Smooth muscle cell (in vitro differentiated cells): Measurements from ENCODE around the gene CAMK1D. TPM values are rescaled to one million over a fixed set of nuclear protein-coding genes. Genes with fewer than 3 reads are reported as not detected.
"Not testable (repeated sequence)": the region's sequence is repeated elsewhere in the genome, so short reads cannot be mapped to it uniquely, and the experiment has no call there.

Experiments used
- DNase-seq: peaks from one replicate; lab custom pipeline; 2025; ENCODE audit not compliant: unreplicated experiment; lab: John Stamatoyannopoulos, UW
- H2AFZ ChIP-seq: fragments of 200-600 bp; sonication (generic); 2 replicates; pipeline ENCODE4 v1.6.0; 2016; ENCODE audit warnings: antibody characterized with exemption, low read depth, mild to moderate bottlenecking
- H3F3A ChIP-seq: fragments of 200-600 bp; sonication (generic); 2 replicates; pipeline ENCODE4 v1.6.0; 2017; ENCODE audit warnings: antibody characterized with exemption, low read depth
- H3K27ac ChIP-seq: fragments of 200-600 bp; sonication (generic); 2 replicates; pipeline ENCODE4 v1.5.1; 2016; ENCODE audit warnings: low read depth, mild to moderate bottlenecking
- H3K27me3 ChIP-seq: fragments of 200-600 bp; sonication (generic); 2 replicates; pipeline ENCODE4 v1.6.1; 2016; ENCODE audit warnings: low read depth, mild to moderate bottlenecking
- H3K36me3 ChIP-seq: fragments of 200-600 bp; sonication (generic); 2 replicates; pipeline ENCODE4 v1.5.1; 2016; ENCODE audit warnings: low read depth
- H3K4me1 ChIP-seq: fragments of 200-600 bp; sonication (generic); 2 replicates; pipeline ENCODE4 v1.5.1; 2016; ENCODE audit warnings: low read depth
- H3K4me2 ChIP-seq: fragments of 200-600 bp; sonication (generic); 2 replicates; pipeline ENCODE4 v1.6.0; 2016; ENCODE audit warnings: mild to moderate bottlenecking
- H3K4me3 ChIP-seq: fragments of 200-600 bp; sonication (generic); 2 replicates; pipeline ENCODE4 v1.5.1; 2016; ENCODE audit warnings: mild to moderate bottlenecking
- H3K79me2 ChIP-seq: fragments of 200-600 bp; sonication (generic); 2 replicates; pipeline ENCODE4 v1.6.0; 2016; ENCODE audit warnings: low read depth, mild to moderate bottlenecking
- H3K9ac ChIP-seq: fragments of 200-600 bp; sonication (generic); 2 replicates; pipeline ENCODE4 v1.6.0; 2016; ENCODE audit warnings: low read depth
- H3K9me3 ChIP-seq: fragments of 200-600 bp; sonication (generic); replicated peaks from 2 replicates; pipeline ENCODE4 v1.5.1; 2016; ENCODE audit warnings: low read depth
- H4K20me1 ChIP-seq: fragments of 200-600 bp; sonication (generic); 2 replicates; pipeline ENCODE4 v1.6.0; 2016; ENCODE audit warnings: low read depth
- CTCF ChIP-seq: fragments of 200-600 bp; sonication (generic); IDR thresholded peaks from 2 replicates; pipeline ENCODE4 v1.5.1; 2017; ENCODE audit warnings: borderline replicate concordance, mild to moderate bottlenecking, antibody characterized with exemption; ENCODE audit not compliant: insufficient read depth, poor library complexity, severe bottlenecking
- WGBS: methylation state at CpG from one replicate; pipeline ENCODE4 v1.1.7; 2016; ENCODE audit warnings: low lambda C conversion rate; 5-methylcytosine and 5-hydroxymethylcytosine counted together
- polyA plus RNA-seq: library from polyadenylated mRNA; unstranded; fragments of >200 nt; fragmentation: Nextera tagmentation; extraction: Ambion mirVana; gene quantifications from 2 replicates; pipeline ENCODE4 v1.2.1, GENCODE V29; 2016
- total RNA-seq: library from RNA; depleted of rRNA; stranded (reverse); fragments of >200 nt; gene quantifications from 2 replicates; pipeline ENCODE4 v1.2.3, GENCODE V29; 2014

Gene CAMK1D
- total and polyA plus RNA-seq, 2 experiments from 2014 or later, result 1.6 to 2.3 TPM

GRCh38 chr10:12807096-12807755 lies 457.9 kb downstream of the CAMK1D start:
- peaks cover 7% of the 10 kb centered on the region for H3F3A ChIP-seq
- no peaks in the 10 kb centered on the region for H3K79me2 ChIP-seq
- WGBS, result 85% methylated on average over 10 of the region's 10 CpGs
- DNase-seq, result no peak
- no peak overlapping the region for H3K4me2 ChIP-seq
- TF ChIP-seq CTCF, result no peak
- H3K36me3 ChIP-seq, result no peaks in the 10 kb centered on the region
- H3K4me1 ChIP-seq, result peaks cover 5% of the 10 kb centered on the region
- H2AFZ ChIP-seq, result no peak overlapping the region
- no peaks in the 10 kb centered on the region for H3K27me3 ChIP-seq
- H3K4me3 ChIP-seq, result no peak overlapping the region
- no peak overlapping the region for H3K9ac ChIP-seq
- H3K27ac ChIP-seq, result no peak overlapping the region
- H3K9me3 ChIP-seq, result no peaks in the 10 kb centered on the region
- H4K20me1 ChIP-seq, result no peaks in the 10 kb centered on the region

GRCh38 chr10:12808014-12808613 lies 458.8 kb downstream of the CAMK1D start:
- Histone ChIP-seq H2AFZ (no peak overlapping the region), H3K27ac (no peak overlapping the region)
- TF ChIP-seq CTCF, result no peak

GRCh38 chr10:12810046-12810445 lies 460.7 kb downstream of the CAMK1D start:
- not testable (repeated sequence) for H4K20me1 ChIP-seq, H3K79me2 ChIP-seq, H3K9ac ChIP-seq, H3K9me3 ChIP-seq, H3F3A ChIP-seq, H3K4me1 ChIP-seq, H2AFZ ChIP-seq, H3K36me3 ChIP-seq, H3K4me2 ChIP-seq, H3K4me3 ChIP-seq, H3K27me3 ChIP-seq, H3K27ac ChIP-seq, DNase-seq
- WGBS, result 96% methylated on average over 6 of the region's 6 CpGs

More at GRCh38 chr10:12808014-12808613, 458.8 kb downstream of the CAMK1D start:
- Histone ChIP-seq H3F3A (peaks cover 7% of the 10 kb centered on the region), H3K79me2 (no peaks in the 10 kb centered on the region), H3K27me3 (no peaks in the 10 kb centered on the region), H3K36me3 (no peaks in the 10 kb centered on the region), H4K20me1 (no peaks in the 10 kb centered on the region), H3K9me3 (no peaks in the 10 kb centered on the region), H3K9ac (no peak overlapping the region), H3K4me3 (no peak overlapping the region), H3K4me2 (no peak overlapping the region), H3K4me1 (peaks cover 5% of the 10 kb centered on the region)
- no peak for DNase-seq
- 93% methylated on average over 11 of the region's 11 CpGs for WGBS

- Histone ChIP-seq H3K4me2 (peak overlapping the region; percentile 58), H4K20me1 (no peaks in the 10 kb centered on the region), H3K4me3 (no peak overlapping the region), H3K27me3 (no peaks in the 10 kb centered on the region), H2AFZ (no peak overlapping the region), H3K9ac (no peak overlapping the region), H3K4me1 (peaks cover 5% of the 10 kb centered on the region), H3K36me3 (no peaks in the 10 kb centered on the region), H3F3A (peaks cover 7% of the 10 kb centered on the region), H3K79me2 (no peaks in the 10 kb centered on the region), H3K27ac (peak overlapping the region; percentile 73), H3K9me3 (no peaks in the 10 kb centered on the region)
- no peak for DNase-seq
- TF ChIP-seq CTCF, result no peak
- 34% methylated on average over 14 of the region's 14 CpGs for WGBS
Observed at GRCh38 chr10:12811826-12812225, 462.5 kb downstream of the CAMK1D start.
